ENCODE results near the gene CAMK2A. TPM values are rescaled to one million over a fixed set of nuclear protein-coding genes. Genes with fewer than 3 reads are reported as not detected.

CAMK2A gene
- total and polyA plus RNA-seq, 2 donors (not counting 1 experiment from before 2014, with no cell fraction given) = 2.1 to 3.1 TPM

DNA sequence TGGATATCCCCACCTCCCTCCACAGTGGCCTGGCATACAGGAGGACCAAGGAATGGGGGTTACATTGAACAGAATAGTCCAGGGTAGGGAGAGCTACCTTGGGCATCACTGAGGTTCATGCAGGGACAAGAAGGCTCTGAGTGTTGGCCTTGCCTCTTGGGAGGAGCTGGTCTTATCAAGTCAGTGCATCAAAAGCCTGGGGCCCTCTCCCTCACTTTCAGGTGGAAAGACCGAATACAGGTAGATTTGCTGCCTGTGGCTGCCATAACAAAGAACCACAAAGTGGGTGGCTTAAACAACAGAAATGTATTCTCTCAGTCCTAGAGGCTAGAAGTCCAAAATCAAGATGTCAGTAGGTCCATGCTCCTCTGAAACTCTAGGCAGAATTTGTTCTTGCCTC lies 31.6 kb upstream of the CAMK2A start:
- no peak for DNase-seq (ENCODE audit: low read depth in 2 of 2)
- H2AFZ ChIP-seq (ENCODE audit: low read length) = no peak overlapping the region
- H3K9ac ChIP-seq (ENCODE audit: insufficient read depth, low read length) = no peak overlapping the region
- TF ChIP-seq, protein P1, sequence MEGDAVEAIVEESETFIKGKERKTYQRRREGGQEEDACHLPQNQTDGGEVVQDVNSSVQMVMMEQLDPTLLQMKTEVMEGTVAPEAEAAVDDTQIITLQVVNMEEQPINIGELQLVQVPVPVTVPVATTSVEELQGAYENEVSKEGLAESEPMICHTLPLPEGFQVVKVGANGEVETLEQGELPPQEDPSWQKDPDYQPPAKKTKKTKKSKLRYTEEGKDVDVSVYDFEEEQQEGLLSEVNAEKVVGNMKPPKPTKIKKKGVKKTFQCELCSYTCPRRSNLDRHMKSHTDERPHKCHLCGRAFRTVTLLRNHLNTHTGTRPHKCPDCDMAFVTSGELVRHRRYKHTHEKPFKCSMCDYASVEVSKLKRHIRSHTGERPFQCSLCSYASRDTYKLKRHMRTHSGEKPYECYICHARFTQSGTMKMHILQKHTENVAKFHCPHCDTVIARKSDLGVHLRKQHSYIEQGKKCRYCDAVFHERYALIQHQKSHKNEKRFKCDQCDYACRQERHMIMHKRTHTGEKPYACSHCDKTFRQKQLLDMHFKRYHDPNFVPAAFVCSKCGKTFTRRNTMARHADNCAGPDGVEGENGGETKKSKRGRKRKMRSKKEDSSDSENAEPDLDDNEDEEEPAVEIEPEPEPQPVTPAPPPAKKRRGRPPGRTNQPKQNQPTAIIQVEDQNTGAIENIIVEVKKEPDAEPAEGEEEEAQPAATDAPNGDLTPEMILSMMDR (conservative IDR thresholded peaks at IDR 0.05 in 1 of 2, IDR thresholded peaks at IDR 0.05 in 1 of 2; ENCODE audit: low read depth in 1 of 2, low read length in 2 of 2) = no peak
- TF ChIP-seq EZH2 (IDR thresholded peaks at IDR 0.05; ENCODE audit: low read length, missing control alignments) = no peak
- H3K36me3 ChIP-seq (ENCODE audit: control insufficient read depth, insufficient read depth, low read length) = no peaks in the 10 kb centered on the region
- H3K27me3 ChIP-seq (ENCODE audit: control insufficient read depth, insufficient read depth, low read length) = no peaks in the 10 kb centered on the region
- no peak overlapping the region for H3K4me2 ChIP-seq (ENCODE audit: extremely low read depth, insufficient read depth, low read length)
- no peaks in the 10 kb centered on the region for H3K79me2 ChIP-seq (ENCODE audit: control insufficient read depth, insufficient read depth, low read length)
- no peaks in the 10 kb centered on the region for H4K20me1 ChIP-seq (ENCODE audit: control insufficient read depth, extremely low read depth, insufficient read depth, low read length)
- no peak overlapping the region for H3K27ac ChIP-seq (ENCODE audit: insufficient read depth, low read length)
- no peaks in the 10 kb centered on the region for H3K9me3 ChIP-seq (ENCODE audit: control insufficient read depth, insufficient read depth, low read depth, low read length)
- no peak overlapping the region for H3K4me3 ChIP-seq (replicated peaks in 1 of 4; ENCODE audit: control extremely low read depth in 1 of 4, insufficient read depth in 1 of 4, low read depth in 3 of 4, low read length in 4 of 4)
- peaks cover 28% of the 10 kb centered on the region for H3K4me1 ChIP-seq (ENCODE audit: control insufficient read depth, extremely low read depth, insufficient read depth, low read length)

DNA sequence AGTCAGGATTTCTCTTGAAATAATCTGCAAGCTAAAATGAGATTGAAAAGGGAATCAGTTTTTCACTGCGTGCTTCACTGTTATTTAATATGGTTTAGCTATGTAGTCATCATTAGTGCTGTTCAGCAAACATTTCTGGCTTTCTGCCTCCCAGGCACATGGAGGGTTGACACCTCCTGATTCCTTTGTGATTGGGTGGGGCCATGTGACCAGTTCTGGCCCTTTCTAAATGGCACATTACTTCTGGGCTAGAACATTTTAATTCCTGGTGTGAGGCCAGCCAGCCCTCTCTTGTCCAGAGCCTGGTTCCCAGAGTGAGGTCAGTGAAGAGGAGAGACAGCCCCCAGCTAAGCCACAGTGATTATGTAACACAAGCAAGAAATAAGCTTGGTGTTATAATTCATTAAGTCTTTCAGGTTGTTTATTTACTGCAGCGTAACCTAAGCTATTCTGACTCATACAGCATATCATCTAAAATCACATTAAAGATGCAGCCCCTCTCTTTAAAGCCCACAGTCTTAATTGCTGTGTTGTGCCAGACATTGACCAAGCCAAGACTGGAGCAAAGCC lies 30.6 kb upstream of the CAMK2A start:
- DNase-seq (ENCODE audit: low read depth in 2 of 2) = peak; percentile 90 to 93
- no peaks in the 10 kb centered on the region for H3K79me2 ChIP-seq (ENCODE audit: control insufficient read depth, insufficient read depth, low read length)
- no peaks in the 10 kb centered on the region for H3K9me3 ChIP-seq (ENCODE audit: control insufficient read depth, insufficient read depth, low read depth, low read length)
- no peaks in the 10 kb centered on the region for H3K36me3 ChIP-seq (ENCODE audit: control insufficient read depth, insufficient read depth, low read length)
- H3K27me3 ChIP-seq (ENCODE audit: control insufficient read depth, insufficient read depth, low read length) = no peaks in the 10 kb centered on the region
- no peak for TF ChIP-seq EZH2 (IDR thresholded peaks at IDR 0.05; ENCODE audit: low read length, missing control alignments)
- TF ChIP-seq, protein P1 (conservative IDR thresholded peaks at IDR 0.05 in 1 of 2, IDR thresholded peaks at IDR 0.05 in 1 of 2; ENCODE audit: low read depth in 1 of 2, low read length in 2 of 2) = no peak
- H3K27ac ChIP-seq (ENCODE audit: insufficient read depth, low read length) = no peak overlapping the region
- H3K4me3 ChIP-seq (replicated peaks in 1 of 4; ENCODE audit: control extremely low read depth in 1 of 4, insufficient read depth in 1 of 4, low read depth in 3 of 4, low read length in 4 of 4) = no peak overlapping the region
- no peak overlapping the region for H3K4me2 ChIP-seq (ENCODE audit: extremely low read depth, insufficient read depth, low read length)
- H4K20me1 ChIP-seq (ENCODE audit: control insufficient read depth, extremely low read depth, insufficient read depth, low read length) = no peaks in the 10 kb centered on the region
- no peak overlapping the region for H2AFZ ChIP-seq (ENCODE audit: low read length)
- H3K9ac ChIP-seq (ENCODE audit: insufficient read depth, low read length) = no peak overlapping the region
- peaks cover 28% of the 10 kb centered on the region for H3K4me1 ChIP-seq (ENCODE audit: control insufficient read depth, extremely low read depth, insufficient read depth, low read length)

DNA sequence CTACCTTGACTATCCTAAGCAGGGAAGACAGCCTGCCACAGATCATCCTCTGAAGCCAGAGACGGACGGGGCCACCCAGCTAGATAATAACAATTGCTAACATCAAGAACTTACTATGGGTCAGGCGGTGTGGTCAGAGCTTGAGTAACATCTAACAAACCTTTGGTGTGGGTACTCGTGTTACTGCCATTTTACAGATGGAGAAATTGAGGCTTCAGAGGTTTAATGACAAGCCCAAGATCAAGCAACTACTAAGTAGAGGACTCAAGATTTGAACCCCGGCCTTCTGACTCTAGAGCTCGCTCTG lies 29.9 kb upstream of the CAMK2A start:
- Histone ChIP-seq H3K4me3 (replicated peaks in 1 of 4; ENCODE audit: control extremely low read depth in 1 of 4, insufficient read depth in 1 of 4, low read depth in 3 of 4, low read length in 4 of 4) (no peak overlapping the region), H3K9ac (ENCODE audit: insufficient read depth, low read length) (no peak overlapping the region), H3K27me3 (ENCODE audit: control insufficient read depth, insufficient read depth, low read length) (no peaks in the 10 kb centered on the region), H3K4me1 (ENCODE audit: control insufficient read depth, extremely low read depth, insufficient read depth, low read length) (peaks cover 28% of the 10 kb centered on the region), H3K9me3 (ENCODE audit: control insufficient read depth, insufficient read depth, low read depth, low read length) (no peaks in the 10 kb centered on the region), H2AFZ (ENCODE audit: low read length) (no peak overlapping the region), H3K36me3 (ENCODE audit: control insufficient read depth, insufficient read depth, low read length) (no peaks in the 10 kb centered on the region), H4K20me1 (ENCODE audit: control insufficient read depth, extremely low read depth, insufficient read depth, low read length) (no peaks in the 10 kb centered on the region), H3K79me2 (ENCODE audit: control insufficient read depth, insufficient read depth, low read length) (no peaks in the 10 kb centered on the region), H3K4me2 (ENCODE audit: extremely low read depth, insufficient read depth, low read length) (no peak overlapping the region), H3K27ac (ENCODE audit: insufficient read depth, low read length) (peak overlapping the region; percentile 77)
- TF ChIP-seq, protein P1 (conservative IDR thresholded peaks at IDR 0.05 in 1 of 2, IDR thresholded peaks at IDR 0.05 in 1 of 2; ENCODE audit: low read depth in 1 of 2, low read length in 2 of 2) = no peak
- TF ChIP-seq EZH2 (IDR thresholded peaks at IDR 0.05; ENCODE audit: low read length, missing control alignments) = no peak
- no peak for DNase-seq (ENCODE audit: low read depth in 2 of 2)

Measured in fibroblast of lung (primary cell).